ENCODE data around the gene NUP58.

- TF ChIP-seq POLR2A (IDR thresholded peaks at IDR 0.05) (no peak), CTCF (IDR thresholded peaks at IDR 0.05) (no peak), POLR2AphosphoS5 (IDR thresholded peaks at IDR 0.05) (no peak)
These were observed 45.7 kb downstream of the NUP58 start for GRCh38 chr13:25347151-25347550.

All from stomach (tissue), 4 donors.